Ovary (tissue), 9 donors: ENCODE measurements around the gene MYH15. TPM values are rescaled to one million over a fixed set of nuclear protein-coding genes. Genes with fewer than 3 reads are reported as not detected.

Experiments
- DNase-seq, 5 donors: peaks; one replicate each; pipeline ENCODE4 v3.0.0-alpha.2; 2019 to 2020
- H3K27ac ChIP-seq, 2 donors: fragments of 200-600 bp; one replicate each; pipeline versions ENCODE4 v1.5.1 to v1.8.0; 2019 to 2022
- H3K27me3 ChIP-seq: fragments of 200-600 bp; one replicate; pipeline ENCODE4 v1.8.0; 2022
- H3K36me3 ChIP-seq: fragments of 200-600 bp; sonication (generic); one replicate; pipeline ENCODE4 v1.5.1; 2019
- H3K4me1 ChIP-seq: one replicate; pipeline ENCODE4 v1.8.1; 2013; ENCODE audit warnings: mild to moderate bottlenecking, moderate library complexity; ENCODE audit not compliant: insufficient read depth
- H3K4me3 ChIP-seq: fragments of 200-600 bp; sonication (generic); one replicate; pipeline ENCODE4 v1.5.1; 2017
- H3K9me3 ChIP-seq, 2 donors: fragments of 200-600 bp in 1 of 2; sonication (generic) in 1 of 2; one replicate each; pipeline versions ENCODE4 v1.5.1 to v1.8.1; 2013 to 2019; ENCODE audit warnings: mild to moderate bottlenecking in 1 of 2, moderate library complexity in 1 of 2
- EP300 ChIP-seq: sonication (generic); formaldehyde crosslinking; IDR thresholded peaks from one replicate; pipeline ENCODE4 v1.6.1; 2017; ENCODE audit warnings: antibody characterized with exemption
- POLR2A ChIP-seq: fragments of 450-650 bp; IDR thresholded peaks from one replicate; pipeline ENCODE4 v1.6.1; 2017; ENCODE audit warnings: antibody characterized with exemption, mild to moderate bottlenecking, moderate library complexity
- WGBS, 3 donors: extraction: QIAGEN DNeasy Blood & Tissue Kit in 1 of 3; methylation state at CpG; one replicate each; pipeline versions ENCODE4 v1.1.5 to v1.1.7; 2013 to 2017; 5-methylcytosine and 5-hydroxymethylcytosine counted together
- intact Hi-C, 4 donors: fragments of 100-400 bp; cut with DNase I; formaldehyde crosslinking; loops; one replicate each; pipeline versions ENCODE4 v1.11.0 to v1.15.1; 2022 to 2023
- polyA plus RNA-seq, 2 donors: library from polyadenylated mRNA; stranded (reverse); fragments of 200-250 nt in 1 of 2; fragments of 350-450 nt in 1 of 2; fragmentation: Illumina TruSeq in 1 of 2; extraction: RNeasy Lipid Tissue Mini Kit (QIAGEN cat#74804) in 1 of 2; gene quantifications; one replicate each; pipeline ENCODE4 v1.2.3, GENCODE V29; 2013 to 2014
- total RNA-seq, 7 donors: library from RNA; depleted of rRNA in 2 of 7; stranded (reverse); fragments of >200 nt in 2 of 7; fragmentation: NEBNext Ultra II Directional in 3 of 7; extraction: Animal tissue kit (Norgen Biotek cat#: 25700) in 3 of 7; gene quantifications; one replicate each; pipeline versions ENCODE4 v1.1.0 to v1.2.4, GENCODE V29; 2016 to 2023
- TF ChIP-seq, protein P1 (sequence below), 3 donors: fragments of 450-650 bp in 2 of 3; fragments of 200-600 bp in 1 of 3; IDR thresholded peaks; one replicate each; pipeline versions ENCODE4 v1.5.1 to v1.8.0; 2016 to 2022; ENCODE audit warnings: antibody characterized with exemption in 3 of 3, mild to moderate bottlenecking in 1 of 3
- donor health status: DM: no; HTN: no; CAD: no; lungs with moderate emphysema.
- donor health status: DM: no; HTN: no; CAD: no.
- donor health status: Bipolar disorder and iron deficiency.
- donor health status: DM: yes; HTN: yes; CAD: no.
- donor health status: DM: no; HTN: no; CAD: no.
- donor health status: DM: yes; HTN: yes; CAD: no.

MYH15 gene
- total and polyA plus RNA-seq, 9 donors = 0.05 to 0.57 (median 0.11) TPM; not detected in 3

DNA sequence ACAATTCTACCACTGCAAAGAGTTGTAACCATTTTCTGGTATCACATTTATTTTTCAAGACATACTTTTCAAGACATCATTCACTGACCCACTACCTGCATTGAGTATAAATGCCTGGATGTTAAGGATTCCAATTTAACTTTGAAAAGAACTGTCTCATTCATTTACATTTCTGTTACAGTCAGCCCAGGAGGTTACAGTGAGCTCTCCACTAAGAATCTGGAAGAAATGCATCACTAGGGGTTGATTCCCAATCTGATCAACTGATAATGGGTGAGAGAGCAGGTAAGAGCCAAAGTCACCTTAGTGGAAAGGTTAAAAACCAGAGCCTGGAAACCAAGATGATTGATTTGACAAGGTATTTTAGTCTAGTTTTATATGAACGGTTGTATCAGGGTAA, 133.0 kb downstream of the MYH15 start:
- Histone ChIP-seq H3K9me3 (no peaks in the 10 kb centered on the region), H3K27me3 (no peaks in the 10 kb centered on the region), H3K4me3 (no peak overlapping the region), H3K27ac (no peak overlapping the region), H3K36me3 (no peaks in the 10 kb centered on the region), H3K4me1 (no peaks in the 10 kb centered on the region)
- DNase-seq = no peak
- intact Hi-C loops = no loop called here
- WGBS, 3 donors = 87 to 93% (median 88%) methylated on average over 1 of the region's 1 CpG
- no peak for TF ChIP-seq EP300
- TF ChIP-seq, protein P1, sequence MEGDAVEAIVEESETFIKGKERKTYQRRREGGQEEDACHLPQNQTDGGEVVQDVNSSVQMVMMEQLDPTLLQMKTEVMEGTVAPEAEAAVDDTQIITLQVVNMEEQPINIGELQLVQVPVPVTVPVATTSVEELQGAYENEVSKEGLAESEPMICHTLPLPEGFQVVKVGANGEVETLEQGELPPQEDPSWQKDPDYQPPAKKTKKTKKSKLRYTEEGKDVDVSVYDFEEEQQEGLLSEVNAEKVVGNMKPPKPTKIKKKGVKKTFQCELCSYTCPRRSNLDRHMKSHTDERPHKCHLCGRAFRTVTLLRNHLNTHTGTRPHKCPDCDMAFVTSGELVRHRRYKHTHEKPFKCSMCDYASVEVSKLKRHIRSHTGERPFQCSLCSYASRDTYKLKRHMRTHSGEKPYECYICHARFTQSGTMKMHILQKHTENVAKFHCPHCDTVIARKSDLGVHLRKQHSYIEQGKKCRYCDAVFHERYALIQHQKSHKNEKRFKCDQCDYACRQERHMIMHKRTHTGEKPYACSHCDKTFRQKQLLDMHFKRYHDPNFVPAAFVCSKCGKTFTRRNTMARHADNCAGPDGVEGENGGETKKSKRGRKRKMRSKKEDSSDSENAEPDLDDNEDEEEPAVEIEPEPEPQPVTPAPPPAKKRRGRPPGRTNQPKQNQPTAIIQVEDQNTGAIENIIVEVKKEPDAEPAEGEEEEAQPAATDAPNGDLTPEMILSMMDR (IDR thresholded peaks at IDR 0.05) = no peak

DNA sequence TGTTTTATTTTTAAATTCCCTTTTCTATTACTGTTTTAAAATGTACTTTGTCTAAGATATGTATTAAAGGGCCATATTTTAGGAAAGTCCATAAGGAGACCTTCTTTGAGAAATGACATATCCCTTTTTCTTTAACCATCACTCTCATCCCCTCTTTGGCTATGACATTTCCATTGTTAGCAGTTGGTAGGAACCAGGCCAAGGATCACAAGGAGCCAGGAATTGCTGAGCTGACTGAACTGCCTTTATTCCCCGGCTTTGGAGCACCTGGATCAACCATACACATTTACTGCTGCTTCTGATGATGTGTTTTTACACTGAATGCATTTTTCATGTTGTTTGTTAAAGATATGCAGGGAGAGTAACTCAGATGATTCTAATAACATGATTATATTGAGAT, 134.4 kb downstream of the MYH15 start:
- no peaks in the 10 kb centered on the region for H3K27me3 ChIP-seq
- no peak overlapping the region for H3K27ac ChIP-seq
- DNase-seq = no peak
- WGBS, 3 donors = 0 to 58% (median 32%) methylated on average over 1 of the region's 1 CpG
- intact Hi-C loops = no loop called here
- no peaks in the 10 kb centered on the region for H3K9me3 ChIP-seq
- TF ChIP-seq, protein P1 (IDR thresholded peaks at IDR 0.05) = no peak
- no peak overlapping the region for H3K4me3 ChIP-seq
- no peaks in the 10 kb centered on the region for H3K4me1 ChIP-seq
- no peaks in the 10 kb centered on the region for H3K36me3 ChIP-seq

DNA sequence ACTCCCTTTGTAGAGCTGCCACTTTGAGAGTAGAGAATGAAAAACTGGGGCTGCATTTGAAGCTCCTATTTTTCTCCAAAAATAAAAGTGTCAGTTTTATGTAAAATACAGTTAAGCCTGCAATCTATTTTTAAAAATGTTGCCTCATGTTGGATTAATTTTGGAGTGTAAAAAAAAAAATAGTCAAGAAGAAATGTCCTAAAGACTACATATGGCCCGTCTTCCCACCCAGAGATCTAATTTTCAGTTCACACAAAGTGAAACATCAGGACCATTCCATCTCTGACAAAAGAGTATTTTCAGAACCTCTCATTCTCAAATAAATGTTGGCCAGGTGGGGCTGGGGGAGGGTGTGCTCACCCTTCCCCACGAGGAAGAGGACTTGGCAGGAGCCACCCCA, 151.4 kb downstream of the MYH15 start:
- Histone ChIP-seq H3K4me3 (no peak overlapping the region), H3K27ac (no peak overlapping the region), H3K4me1 (no peaks in the 10 kb centered on the region), H3K9me3 (no peaks in the 10 kb centered on the region), H3K36me3 (no peaks in the 10 kb centered on the region), H3K27me3 (no peaks in the 10 kb centered on the region)
- TF ChIP-seq, protein P1 (IDR thresholded peaks at IDR 0.05) = no peak
- TF ChIP-seq EP300 = no peak
- no peak for TF ChIP-seq POLR2A
- 54 to 69% (median 58%) methylated on average over 2 of the region's 2 CpGs for WGBS, 3 donors
- no peak for DNase-seq
- intact Hi-C loops = no loop called here

DNA sequence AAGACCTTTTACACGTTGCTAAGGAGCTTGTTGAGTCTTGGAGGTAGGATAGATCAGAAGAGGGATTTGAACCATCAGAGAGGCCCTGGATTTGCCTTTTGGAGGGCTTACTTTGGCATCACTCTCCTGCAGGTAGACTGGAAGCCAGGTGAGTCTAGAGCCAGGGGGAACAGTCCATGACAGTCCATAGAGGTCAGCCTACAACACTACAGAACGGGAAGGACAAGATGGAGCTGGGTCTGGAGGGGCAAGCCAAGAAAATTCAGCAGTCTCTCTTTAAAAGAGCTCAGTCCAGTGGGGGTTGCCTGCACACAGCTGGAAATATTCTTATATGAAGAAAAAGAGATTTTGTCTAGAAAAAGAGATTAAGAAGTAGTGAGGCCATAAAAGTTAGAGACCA, 153.4 kb downstream of the MYH15 start:
- Histone ChIP-seq H3K4me1 (no peaks in the 10 kb centered on the region), H3K27ac (no peak overlapping the region), H3K4me3 (no peak overlapping the region), H3K27me3 (no peaks in the 10 kb centered on the region), H3K9me3 (no peaks in the 10 kb centered on the region), H3K36me3 (no peaks in the 10 kb centered on the region)
- intact Hi-C loops = no loop called here
- no peak for DNase-seq
- WGBS, 3 donors = 75 to 81% (median 81%) methylated on average over 2 of the region's 2 CpGs
- TF ChIP-seq POLR2A (no peak), EP300 (no peak)
- TF ChIP-seq, protein P1 (IDR thresholded peaks at IDR 0.05) = no peak

DNA sequence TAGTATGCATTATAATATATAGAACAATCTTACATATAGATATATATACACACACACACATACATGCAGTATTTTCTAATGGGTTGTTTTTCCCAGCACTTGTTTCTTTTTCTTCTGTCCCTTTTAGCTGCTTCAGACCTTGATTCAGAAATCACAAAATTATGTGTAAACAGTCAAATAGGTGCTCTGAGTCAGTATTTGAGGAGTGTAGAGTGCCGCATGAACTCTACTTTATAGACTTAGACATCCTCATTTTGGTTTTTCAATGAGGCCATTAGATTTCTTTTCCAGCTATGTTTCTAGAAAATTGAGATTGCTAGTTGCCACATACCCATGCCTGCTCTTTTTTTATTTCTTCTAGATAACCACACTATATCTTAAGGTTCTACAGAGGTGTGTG, 155.8 kb downstream of the MYH15 start:
- intact Hi-C loops = no loop called here
- Histone ChIP-seq H3K27ac (no peak overlapping the region), H3K27me3 (no peaks in the 10 kb centered on the region), H3K9me3 (no peaks in the 10 kb centered on the region), H3K36me3 (no peaks in the 10 kb centered on the region), H3K4me3 (no peak overlapping the region), H3K4me1 (no peaks in the 10 kb centered on the region)
- DNase-seq = no peak
- TF ChIP-seq, protein P1 (IDR thresholded peaks at IDR 0.05) = no peak
- TF ChIP-seq EP300 (no peak), POLR2A (no peak)
- 95 to 98% (median 98%) methylated on average over 1 of the region's 1 CpG for WGBS, 3 donors
